ENCODE data around the gene CHCHD6. TPM values are rescaled to one million over a fixed set of nuclear protein-coding genes. Genes with fewer than 3 reads are reported as not detected.
A peak's percentile ranks its signal among the peaks of the same experiment; 100 is the strongest.

CHCHD6 gene
- total and polyA plus RNA-seq, 12 donors: 5.2 to 27.0 (median 10.2) TPM

- H3K27me3 ChIP-seq: no peaks in the 10 kb centered on the region
- peak overlapping the region; percentile 22 to 77 (median 58) for H3K27ac ChIP-seq
- H3K9me3 ChIP-seq: no peaks in the 10 kb centered on the region
- no peak for TF ChIP-seq CTCF (IDR thresholded peaks at IDR 0.05)
- peaks cover 11 to 26% (median 24%) of the 10 kb centered on the region in 9 donors for H3K4me1 ChIP-seq
- WGBS, 2 donors: 69% methylated on average over 17 of the region's 17 CpGs
- ATAC-seq: peak; percentile 40 to 87 (median 70)
- H3K4me3 ChIP-seq: no peak overlapping the region
- intact Hi-C loops (cut with DNase I): no loop called here
- DNase-seq: peak; percentile 43 to 55
- H3K36me3 ChIP-seq: no peaks in the 10 kb centered on the region
These were observed 256.6 kb downstream of the CHCHD6 start for GRCh38 chr3:126960604-126960995.

DNA sequence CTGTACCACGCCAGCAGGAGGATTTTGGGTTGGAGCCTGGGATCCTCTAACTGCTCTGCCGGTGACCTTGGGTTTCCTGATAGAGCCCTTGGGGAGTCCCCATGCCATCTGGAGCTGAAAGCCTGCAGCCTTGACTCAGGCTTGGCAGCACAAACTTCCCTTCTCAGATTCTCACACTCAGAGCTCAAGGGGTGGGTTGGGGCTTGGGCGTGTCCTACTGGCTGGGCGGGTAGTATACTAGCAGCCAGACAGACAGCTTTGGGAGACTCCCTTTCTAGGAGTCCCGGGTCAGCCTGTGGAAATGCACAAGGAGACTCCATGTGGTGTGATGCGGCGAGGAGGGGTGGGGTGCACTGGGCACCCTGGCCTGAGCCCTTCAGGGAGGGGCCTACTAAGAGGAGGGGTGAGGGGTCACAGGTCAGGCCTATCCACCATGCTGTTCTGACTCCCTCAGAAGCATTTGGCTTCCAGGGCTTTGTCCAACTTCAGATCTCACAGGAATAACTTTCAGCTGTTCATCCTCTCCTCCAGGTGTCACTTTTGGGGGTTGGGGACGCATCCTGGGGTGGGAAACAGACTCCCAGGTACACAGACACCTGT is 257.3 kb downstream of the CHCHD6 start:
- peak; percentile 79 to 92 (median 85) for ATAC-seq
- WGBS, 2 donors: 57 to 59% methylated on average over 8 of the region's 8 CpGs
- DNase-seq: peak; percentile 76 to 77

DNA sequence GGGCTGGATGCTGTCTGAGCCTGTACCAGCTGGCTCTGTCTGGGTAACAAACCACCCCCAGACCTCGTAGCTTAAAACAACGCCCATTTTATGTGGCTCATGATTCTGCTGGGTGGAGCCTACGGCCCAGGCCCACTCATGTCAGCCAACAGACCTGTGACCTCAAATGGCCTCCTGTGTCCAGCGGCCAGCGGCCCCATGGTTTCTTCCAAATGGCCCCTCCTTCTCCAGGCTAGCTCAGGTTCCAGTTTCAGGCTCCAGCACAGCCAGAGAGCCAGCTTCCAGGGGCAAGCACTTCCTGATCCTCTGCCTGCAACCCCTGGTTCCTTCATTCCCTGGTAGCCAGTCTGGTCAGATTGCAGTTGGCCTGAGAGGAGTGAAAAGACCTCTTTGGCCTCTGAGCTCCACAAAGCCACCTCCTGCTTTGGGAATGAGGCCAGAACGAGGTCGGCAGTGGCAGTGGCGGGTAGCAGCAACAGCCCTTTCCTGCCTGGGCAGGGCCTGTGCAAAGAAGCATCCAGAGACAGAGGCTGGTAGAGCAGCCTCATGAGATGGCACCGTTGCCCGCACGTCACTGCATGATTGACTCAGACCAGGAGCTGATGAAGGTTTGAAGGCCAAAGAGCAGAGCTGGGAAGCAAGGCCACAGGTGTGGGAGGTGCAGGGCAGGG is 257.9 kb downstream of the CHCHD6 start:
- no peak for TF ChIP-seq CTCF (IDR thresholded peaks at IDR 0.05)
- peak; percentile 28 to 60 for DNase-seq
- peak overlapping the region in 9 of 10 donors; percentile 32 to 77 (median 62) for H3K27ac ChIP-seq
- 51 to 57% methylated on average over 11 of the region's 11 CpGs for WGBS, 2 donors
- no peaks in the 10 kb centered on the region for H3K27me3 ChIP-seq
- H3K9me3 ChIP-seq: no peaks in the 10 kb centered on the region
- intact Hi-C loops (cut with DNase I): no loop called here
- ATAC-seq: peak; percentile 32 to 64 (median 60)
- no peak overlapping the region for H3K4me3 ChIP-seq
- no peaks in the 10 kb centered on the region for H3K36me3 ChIP-seq
- H3K4me1 ChIP-seq: peaks cover 11 to 26% (median 24%) of the 10 kb centered on the region in 9 donors

More for the DNA sequence above, 257.3 kb downstream of the CHCHD6 start:
- no peak for TF ChIP-seq CTCF (IDR thresholded peaks at IDR 0.05)
- no peaks in the 10 kb centered on the region for H3K9me3 ChIP-seq
- H3K27ac ChIP-seq: peak overlapping the region; percentile 22 to 77 (median 59)
- intact Hi-C loops (cut with DNase I): no loop called here
- no peaks in the 10 kb centered on the region for H3K36me3 ChIP-seq
- H3K27me3 ChIP-seq: no peaks in the 10 kb centered on the region
- no peak overlapping the region for H3K4me3 ChIP-seq
- H3K4me1 ChIP-seq: peaks cover 11 to 26% (median 24%) of the 10 kb centered on the region in 9 donors

- DNase-seq: no peak
- peaks cover 11 to 26% (median 24%) of the 10 kb centered on the region in 9 donors for H3K4me1 ChIP-seq
These were observed 258.7 kb downstream of the CHCHD6 start for GRCh38 chr3:126962756-126963155.

More at GRCh38 chr3:126962756-126963155, 258.7 kb downstream of the CHCHD6 start:
- Histone ChIP-seq H3K27ac (no peak overlapping the region), H3K27me3 (no peaks in the 10 kb centered on the region), H3K4me3 (no peak overlapping the region), H3K9me3 (no peaks in the 10 kb centered on the region), H3K36me3 (no peaks in the 10 kb centered on the region)
- 96% methylated on average over 8 of the region's 8 CpGs for WGBS, 2 donors
- ATAC-seq: no peak
- no peak for TF ChIP-seq CTCF (IDR thresholded peaks at IDR 0.05)
- intact Hi-C loops (cut with DNase I): no loop called here

Data from heart right ventricle (tissue), 16 donors.